ENCODE measurements around the gene COL4A1. TPM values are rescaled to one million over a fixed set of nuclear protein-coding genes. Genes with fewer than 3 reads are reported as not detected.

COL4A1 gene
- total RNA-seq, 4 donors from 2014 or later: 989 to 1,633 (median 1,298) TPM

- no peak for TF ChIP-seq CTCF (IDR thresholded peaks at IDR 0.05; ENCODE audit: low read depth)
These were observed 91.0 kb downstream of the COL4A1 start for GRCh38 chr13:110216006-110216397.

- no peak for TF ChIP-seq CTCF (IDR thresholded peaks at IDR 0.05; ENCODE audit: low read depth)
These were observed 91.4 kb downstream of the COL4A1 start for GRCh38 chr13:110215606-110216005.

GRCh38 chr13:110214637-110215036, 92.3 kb downstream of the COL4A1 start:
- TF ChIP-seq CTCF (IDR thresholded peaks at IDR 0.05; ENCODE audit: low read depth): no peak

GRCh38 chr13:110213461-110214074, 93.4 kb downstream of the COL4A1 start:
- no peak for TF ChIP-seq CTCF (IDR thresholded peaks at IDR 0.05; ENCODE audit: low read depth)

- TF ChIP-seq CTCF (IDR thresholded peaks at IDR 0.05; ENCODE audit: low read depth): no peak
These were observed 94.4 kb downstream of the COL4A1 start for GRCh38 chr13:110212529-110212928.

GRCh38 chr13:110211735-110212134, 95.2 kb downstream of the COL4A1 start:
- TF ChIP-seq CTCF (IDR thresholded peaks at IDR 0.05; ENCODE audit: low read depth): no peak

- no peak for TF ChIP-seq CTCF (IDR thresholded peaks at IDR 0.05; ENCODE audit: low read depth)
These were observed 95.9 kb downstream of the COL4A1 start for GRCh38 chr13:110211046-110211445.

Measured in subcutaneous adipose tissue (tissue), 4 donors.